GM18519 (cell line): ENCODE measurements around the gene KRT31.
"Not testable (repeated sequence)": the region's sequence is repeated elsewhere in the genome, so short reads cannot be mapped to it uniquely, and the experiment has no call there.

Experiments used
- ATAC-seq: cut with Tn5 transposase; IDR thresholded peaks from one replicate; pipeline ENCODE4 v1.9.1; 2021; ENCODE audit warnings: mild to moderate bottlenecking, moderate library complexity; ENCODE audit not compliant: unreplicated experiment, low FRiP score

The KRT31 gene

DNA sequence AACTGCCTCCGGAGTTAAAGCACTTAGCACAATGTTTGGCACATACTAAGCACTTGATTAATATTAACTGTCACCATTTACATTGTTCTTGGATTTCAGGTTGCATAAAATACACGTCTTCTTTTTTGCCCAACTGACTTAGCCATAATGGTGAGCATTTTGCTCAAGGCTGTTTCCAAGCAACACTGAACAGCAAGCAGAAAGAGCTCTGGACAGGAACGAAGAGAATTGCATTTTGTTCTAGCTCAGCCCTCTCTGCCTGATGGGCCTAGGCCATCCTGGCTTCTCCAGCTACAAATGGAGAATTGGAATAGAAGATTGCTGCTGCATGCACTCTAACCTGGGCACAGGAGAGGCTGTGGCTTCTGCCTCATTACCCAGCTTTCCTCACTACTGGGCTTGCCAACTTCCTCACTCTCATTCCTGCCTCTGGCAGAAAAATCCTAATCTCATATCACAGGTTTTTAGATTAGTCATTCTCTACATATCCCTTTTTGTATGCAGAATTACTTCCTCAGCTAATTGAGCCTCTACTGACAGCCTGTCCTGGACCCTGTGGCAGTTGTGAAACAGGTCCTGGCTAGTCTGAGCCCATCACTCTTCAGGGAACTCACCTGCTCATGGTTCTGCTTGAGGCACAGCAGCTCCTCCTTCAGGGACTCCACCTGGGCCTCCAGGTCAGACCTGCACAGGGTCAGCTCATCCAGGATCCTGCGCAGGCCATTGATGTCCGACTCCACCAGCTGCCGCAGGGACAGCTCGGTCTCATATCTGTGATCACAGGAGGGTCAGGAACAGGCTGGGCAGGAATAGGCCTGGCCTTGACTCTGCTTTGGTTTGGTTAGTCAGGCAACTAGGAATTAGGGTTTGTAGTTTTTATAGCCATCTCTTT is 49.3 kb downstream of the KRT31 start:
- ATAC-seq: no peak

DNA sequence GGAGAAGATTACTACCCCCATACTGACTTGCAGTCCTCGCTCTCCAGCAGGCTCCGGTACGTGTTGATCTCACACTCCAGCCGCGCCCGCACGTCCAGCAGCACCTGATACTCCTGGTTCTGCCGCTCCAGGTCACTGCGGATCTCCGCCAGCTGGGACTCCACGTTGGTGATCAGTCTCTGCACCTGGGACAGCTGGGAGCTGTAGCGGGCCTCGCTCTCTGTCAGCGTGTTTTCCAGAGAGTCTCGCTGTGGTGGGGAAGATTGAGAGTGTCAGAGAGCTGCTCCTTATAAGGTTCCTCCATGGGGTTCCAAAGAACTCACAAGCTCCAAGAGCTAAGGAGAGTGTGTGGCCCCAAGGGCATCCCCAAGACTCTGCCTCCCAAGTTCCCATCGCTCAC is 51.0 kb downstream of the KRT31 start:
- not testable (repeated sequence) for ATAC-seq

DNA sequence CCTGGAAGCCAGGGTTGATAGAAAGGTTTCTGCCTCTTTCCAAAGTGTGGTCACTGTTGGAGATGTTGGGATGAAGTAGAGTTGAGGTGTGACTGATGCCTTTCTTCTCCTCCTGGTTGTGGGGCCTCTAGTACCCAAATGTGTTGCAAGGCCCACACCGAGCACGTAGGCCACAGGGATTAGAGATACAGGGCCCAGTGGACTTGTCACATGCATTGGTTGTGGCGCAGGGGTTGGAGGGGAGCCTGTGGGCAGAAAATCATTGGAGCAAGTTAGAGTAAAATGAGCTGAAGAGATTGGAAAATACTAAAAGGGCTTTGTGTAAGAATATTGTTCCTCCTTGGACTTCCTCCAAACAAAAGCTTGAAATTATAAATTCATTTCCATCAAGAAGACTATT is 51.4 kb downstream of the KRT31 start:
- ATAC-seq: no peak
